ENCODE data around the gene TMPRSS9.
"Not testable (repeated sequence)": the region's sequence is repeated elsewhere in the genome, so short reads cannot be mapped to it uniquely, and the experiment has no call there.

TMPRSS9 gene

DNA sequence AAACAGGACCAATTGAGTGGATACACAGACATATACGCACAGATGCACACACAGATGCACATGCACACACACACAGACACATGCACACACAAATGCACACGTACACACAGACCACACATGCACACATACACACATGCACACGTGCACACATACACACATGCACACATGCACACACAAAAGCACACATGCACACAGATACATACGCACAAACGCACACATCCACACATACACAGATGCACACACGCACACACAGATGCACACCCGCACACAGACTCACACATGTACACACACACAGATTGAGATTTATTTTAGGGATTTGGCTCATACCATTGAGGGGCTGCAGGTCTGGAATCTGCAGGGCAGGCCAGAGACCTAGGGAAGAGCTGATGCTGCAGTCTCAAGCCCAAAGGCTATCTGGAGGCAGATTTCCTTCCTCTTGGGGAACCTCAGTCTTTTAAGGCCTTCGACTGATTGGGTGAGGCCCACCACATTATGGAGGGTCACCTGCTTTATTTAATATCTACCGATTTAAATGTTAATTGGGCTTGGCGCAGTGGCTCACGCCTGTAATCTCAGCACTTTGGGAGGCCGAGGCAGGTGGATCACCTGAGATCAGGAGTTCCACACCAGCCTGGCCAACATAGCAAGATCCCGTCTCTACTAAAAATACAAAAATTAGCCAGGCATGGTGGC, 22.6 kb downstream of the TMPRSS9 start:
- Histone ChIP-seq H3K4me3 (no peak overlapping the region), H3K27ac (no peak overlapping the region)

DNA sequence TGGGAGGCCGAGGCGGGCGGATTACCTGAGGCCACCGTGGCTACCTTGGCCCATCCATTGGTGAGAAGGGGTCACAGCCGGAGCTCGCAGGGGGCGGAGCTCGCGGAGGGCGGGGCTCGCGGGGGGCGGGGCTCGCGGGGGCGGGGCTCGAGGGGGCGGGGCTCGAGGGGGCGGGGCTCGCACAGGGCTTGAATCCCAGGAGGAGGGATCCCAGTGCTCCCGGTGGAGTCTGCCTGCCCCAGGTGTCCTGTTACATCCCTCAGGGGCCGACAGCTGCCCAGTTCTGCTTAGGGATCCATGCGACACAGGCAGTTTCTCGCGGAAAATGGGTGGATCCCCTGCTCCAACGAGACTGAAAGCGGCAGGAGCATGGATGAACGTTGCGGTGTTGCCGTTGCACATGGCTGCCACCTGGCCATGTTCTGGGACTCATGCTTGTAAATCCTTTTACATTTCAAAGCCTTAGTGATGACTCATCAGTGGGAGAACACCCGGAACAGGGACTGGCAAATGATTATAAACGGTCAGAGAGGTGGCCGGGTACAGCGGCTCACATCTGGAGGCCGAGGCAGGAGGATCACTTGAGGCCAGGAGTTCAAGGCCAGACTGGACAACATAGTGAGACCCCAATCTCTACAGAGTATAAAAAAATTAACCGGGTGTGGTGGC, 25.1 kb downstream of the TMPRSS9 start:
- H3K27ac ChIP-seq, result no peak overlapping the region

DNA sequence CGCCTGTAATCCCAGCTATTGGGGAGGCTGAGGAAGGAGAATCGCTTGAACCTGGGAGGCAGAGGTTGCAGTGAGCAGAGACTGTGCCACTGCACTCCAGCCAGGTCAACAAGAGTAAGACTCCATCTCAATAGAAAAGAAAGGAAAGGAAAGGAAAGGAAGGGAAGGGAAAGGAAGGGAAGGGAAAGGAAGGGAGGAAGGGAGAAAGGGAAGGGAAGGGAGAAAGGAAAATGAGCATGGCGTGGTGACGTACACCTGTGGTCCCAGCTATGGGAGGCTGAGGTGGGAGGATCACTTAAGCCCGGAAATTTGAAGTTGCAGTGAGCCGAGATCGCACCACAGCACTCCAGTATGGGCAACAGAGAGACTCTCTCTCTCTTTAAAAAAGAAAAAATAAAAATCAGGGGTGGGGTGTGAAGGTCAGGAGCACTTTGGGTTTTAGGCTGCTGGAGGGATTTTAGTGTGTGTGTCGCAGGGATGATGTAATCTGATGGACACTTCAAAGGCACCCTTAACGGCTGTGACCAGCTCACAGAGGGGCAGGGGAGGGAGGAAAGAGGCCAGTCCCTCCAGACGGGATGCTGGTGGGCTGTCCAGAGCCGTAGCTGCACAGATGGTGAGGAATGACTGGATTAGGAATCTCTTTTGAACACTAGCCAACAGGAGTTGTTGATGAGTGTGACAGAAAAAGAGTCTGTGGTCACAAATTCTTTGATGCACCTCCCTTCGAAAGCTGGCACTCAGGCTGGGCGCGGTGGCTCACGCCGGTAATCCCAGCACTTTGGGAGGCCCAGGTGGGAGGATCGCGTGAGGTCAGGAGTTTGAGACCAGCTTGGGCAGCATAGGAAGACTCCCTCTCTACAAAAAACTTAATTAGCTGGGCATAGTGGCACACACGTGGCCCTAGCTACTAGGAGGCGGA, 27.6 kb downstream of the TMPRSS9 start:
- no peak overlapping the region for H3K27ac ChIP-seq
- no peak overlapping the region for H3K4me3 ChIP-seq

More for the DNA sequence above, 25.1 kb downstream of the TMPRSS9 start:
- peak overlapping the region in 1 of 7 experiments; percentile 12 for H3K4me3 ChIP-seq

DNA sequence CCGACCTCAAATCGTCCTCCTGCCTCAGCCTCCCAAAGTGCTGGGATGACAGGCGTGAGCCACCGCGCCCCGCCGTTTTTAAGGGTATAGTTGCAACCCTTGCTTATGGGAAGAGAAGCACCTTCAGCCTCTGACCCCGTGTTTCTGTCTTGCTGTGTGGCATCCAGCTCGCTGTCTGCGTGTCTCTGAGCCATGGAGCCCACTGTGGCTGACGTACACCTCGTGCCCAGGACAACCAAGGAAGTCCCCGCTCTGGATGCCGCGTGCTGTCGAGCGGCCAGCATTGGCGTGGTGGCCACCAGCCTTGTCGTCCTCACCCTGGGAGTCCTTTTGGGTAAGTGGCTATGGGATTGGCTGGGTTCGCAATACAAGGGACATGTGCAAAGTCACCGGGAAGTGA, 29.5 kb downstream of the TMPRSS9 start:
- H3K4me3 ChIP-seq, result no peak overlapping the region
- H3K27ac ChIP-seq, result no peak overlapping the region

DNA sequence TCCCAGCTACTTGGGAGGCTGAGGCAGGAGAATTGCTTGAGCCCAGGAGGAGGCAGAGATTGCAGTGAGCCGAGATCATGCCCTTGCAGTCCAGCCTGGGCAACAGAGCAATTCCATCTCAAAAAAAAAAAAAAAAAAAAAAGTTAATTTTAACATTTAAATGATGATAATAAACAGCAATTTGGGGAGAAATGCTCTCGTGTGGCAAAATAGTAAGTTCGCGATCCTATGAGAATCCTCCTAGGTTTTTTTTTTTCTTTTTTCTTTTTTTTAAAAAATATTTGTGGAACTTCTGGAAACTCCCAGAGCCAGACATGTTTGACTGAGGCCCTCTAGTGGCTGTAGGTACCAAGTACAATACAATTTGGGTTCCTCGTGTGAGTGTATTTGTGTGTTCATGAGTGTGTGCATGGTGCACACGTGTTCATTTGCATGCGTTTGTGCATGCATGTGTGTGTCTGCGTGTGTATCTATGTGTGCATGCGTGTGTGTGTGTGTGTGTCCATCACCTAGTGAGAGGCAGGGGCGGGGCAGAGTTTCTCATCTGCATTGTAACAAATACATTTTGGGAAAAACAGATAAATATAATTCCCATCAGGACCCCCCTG, 31.2 kb downstream of the TMPRSS9 start:
- no peak overlapping the region for H3K4me3 ChIP-seq

DNA sequence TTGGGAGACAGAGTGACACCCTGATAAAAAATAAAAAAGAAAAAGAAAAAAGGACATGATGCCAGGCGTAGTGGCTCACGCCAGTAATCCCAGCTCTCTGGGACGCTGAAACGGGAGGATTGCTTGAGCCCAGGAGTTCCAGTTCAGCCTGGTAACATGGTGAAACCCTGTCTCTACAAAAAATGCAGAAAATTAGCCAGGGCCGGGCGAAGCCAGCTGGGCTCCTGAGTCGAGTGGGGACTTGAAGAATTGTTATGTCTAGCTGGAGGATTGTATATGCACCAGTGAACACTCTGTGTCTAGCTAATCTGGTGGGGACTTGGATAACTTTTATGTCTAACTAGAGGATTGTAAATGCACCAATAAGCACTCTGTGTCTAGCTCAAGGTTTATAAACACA, 32.3 kb downstream of the TMPRSS9 start:
- Histone ChIP-seq H3K4me3 (no peak overlapping the region), H3K27ac (no peak overlapping the region)

More for the DNA sequence above, 31.2 kb downstream of the TMPRSS9 start:
- H3K27ac ChIP-seq, result no peak overlapping the region

DNA sequence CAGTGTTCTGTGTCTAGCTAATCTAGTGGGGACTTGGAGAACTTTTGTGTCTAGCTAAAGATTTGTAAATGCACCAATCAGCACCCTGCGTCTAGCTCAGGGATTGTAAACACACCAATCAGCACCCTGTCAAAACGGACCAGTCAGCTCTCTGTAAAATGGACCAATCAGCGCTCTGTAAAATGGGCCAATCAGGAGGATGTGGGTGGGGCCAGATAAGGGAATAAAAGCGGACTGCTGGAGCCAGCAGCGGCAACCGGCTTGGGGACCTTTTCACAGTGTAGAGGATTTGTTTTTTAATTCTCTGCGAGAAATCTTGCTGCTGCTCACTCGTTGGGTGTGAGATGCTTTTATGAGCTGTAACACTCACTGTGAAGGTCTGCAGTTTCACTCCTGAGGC, 32.8 kb downstream of the TMPRSS9 start:
- not testable (repeated sequence) for H3K4me3 ChIP-seq, H3K27ac ChIP-seq

DNA sequence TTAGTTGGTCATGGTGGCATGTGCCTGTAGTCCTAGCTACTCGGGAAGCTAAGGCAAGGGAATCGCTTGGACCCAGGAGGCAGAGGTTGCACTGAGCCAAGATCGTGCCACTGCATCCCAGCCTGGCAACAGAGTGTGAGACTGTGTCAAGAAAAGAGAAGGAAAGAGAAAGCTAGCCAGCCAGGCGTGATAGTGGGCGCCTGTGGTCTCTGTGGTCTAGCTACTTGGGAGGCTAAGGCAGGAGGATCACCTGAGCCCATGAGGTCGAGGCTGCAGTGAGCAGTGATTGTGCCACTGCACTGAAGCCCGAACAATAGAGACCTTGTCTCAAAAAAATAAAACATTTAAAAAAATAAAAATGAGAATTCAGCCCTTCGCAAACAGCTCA, 34.0 kb downstream of the TMPRSS9 start:
- H3K27ac ChIP-seq, result no peak overlapping the region
- no peak overlapping the region for H3K4me3 ChIP-seq

DNA sequence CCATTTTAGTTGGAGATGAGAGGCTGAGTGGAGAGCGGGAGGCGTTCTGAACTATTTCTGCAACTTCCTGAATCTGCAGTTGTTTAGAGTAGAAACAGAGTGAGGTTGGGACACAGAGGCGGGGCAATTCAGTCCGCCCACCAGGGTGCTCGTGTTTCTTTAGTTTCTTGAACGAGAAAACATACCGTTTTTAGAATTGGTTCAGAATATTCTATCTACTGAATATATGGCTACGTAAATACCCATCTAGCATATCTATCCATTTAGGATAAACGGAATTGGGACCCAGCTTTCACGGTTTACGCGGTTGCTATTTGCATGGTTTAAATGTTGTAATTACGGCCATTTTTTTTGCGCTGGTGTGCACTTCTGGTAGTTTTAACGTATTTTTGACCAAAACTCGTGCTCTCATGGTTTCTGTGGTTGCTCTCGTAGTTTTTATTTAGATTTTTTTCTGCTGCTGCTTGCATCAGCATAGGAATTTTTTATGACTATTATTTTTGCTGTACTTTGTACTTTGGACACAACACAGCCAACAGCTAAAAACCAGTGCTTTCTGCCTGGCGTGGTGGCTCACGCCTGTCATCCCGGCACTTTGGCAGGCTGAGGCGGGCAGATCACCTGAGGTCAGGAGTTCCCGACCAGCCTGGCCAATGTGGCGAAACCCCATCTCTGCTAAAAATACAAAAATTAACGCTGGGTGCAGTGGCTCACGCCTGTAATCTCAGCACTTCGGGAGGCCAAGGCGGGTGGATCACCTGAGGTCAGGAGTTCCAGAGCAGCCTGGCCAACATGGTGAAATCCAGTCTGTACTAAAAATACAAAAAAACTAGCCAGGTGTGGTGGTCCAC, 34.6 kb downstream of the TMPRSS9 start:
- no peak overlapping the region for H3K27ac ChIP-seq
- H3K4me3 ChIP-seq, result no peak overlapping the region

DNA sequence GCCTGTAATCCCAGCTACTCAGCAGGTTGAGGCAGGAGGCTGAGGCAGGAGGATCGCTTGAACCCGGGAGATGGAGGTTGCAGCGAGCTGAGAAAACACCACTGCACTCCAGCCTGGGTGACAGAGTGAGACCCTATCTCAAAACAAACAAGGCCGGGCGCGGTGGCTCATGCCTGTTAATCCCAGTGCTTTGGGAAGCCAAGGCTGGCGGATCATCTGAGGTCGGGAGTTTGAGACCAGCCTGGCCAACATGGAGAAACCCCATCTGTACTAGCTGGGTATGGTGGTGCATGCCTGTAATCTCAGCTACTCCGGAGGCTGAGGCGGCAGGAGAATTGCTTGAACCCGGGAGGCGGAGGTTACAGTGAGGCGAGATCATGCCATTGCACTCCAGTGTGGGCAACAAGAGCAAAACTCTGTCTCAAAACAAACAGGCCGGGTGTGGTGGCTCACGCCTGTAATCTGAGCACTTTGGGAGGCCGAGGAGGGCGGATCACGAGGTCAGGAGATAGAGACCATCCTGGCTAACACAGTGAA, 35.3 kb downstream of the TMPRSS9 start:
- H3K4me3 ChIP-seq, H3K27ac ChIP-seq: not testable (repeated sequence)

DNA sequence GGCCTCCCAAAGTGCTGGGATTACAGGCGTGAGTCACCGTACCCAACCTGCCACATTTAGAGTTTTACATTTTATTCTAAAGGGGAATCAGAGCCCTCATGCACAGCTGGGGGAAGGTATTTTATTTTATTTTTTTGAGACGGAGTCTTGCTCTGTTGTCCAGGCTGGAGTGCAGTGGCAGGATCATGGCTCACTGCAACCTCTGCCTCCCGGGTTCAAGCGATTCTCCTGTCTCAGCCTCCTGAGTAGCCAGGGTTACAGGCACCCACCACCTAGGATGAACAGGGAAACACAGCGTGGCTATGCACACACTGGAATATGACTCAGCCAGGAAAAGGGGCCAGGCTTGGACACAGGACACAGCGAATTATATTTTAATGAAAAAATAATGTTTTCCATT, 37.1 kb downstream of the TMPRSS9 start:
- H3K4me3 ChIP-seq, H3K27ac ChIP-seq: not testable (repeated sequence)

DNA sequence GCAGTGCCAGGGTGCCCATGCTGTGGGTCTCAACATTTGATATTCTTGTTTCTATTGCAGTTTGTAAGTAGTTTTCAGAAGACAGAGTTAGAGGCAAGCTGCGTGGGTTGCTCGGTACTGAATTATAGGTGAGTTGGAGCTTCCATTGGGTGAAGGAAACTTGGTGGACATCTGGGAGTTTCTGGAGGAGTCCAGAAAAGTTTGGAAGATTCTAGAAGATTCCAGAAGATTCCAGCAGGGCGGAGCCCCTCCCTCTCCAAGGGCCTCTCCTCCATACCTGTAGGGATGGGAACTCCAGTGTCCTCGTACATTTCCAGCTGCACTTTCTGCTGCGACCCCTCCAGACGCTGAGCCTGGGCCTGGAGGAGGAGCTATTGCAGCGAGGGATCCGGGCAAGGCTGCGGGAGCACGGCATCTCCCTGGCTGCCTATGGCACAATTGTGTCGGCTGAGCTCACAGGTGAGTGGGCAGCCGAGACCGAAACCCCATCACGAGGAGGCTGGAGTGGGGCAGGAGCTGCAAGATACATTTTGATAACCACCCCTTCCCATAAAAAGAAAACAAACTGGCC, 38.8 kb downstream of the TMPRSS9 start:
- Histone ChIP-seq H3K27ac (no peak overlapping the region), H3K4me3 (no peak overlapping the region)

DNA sequence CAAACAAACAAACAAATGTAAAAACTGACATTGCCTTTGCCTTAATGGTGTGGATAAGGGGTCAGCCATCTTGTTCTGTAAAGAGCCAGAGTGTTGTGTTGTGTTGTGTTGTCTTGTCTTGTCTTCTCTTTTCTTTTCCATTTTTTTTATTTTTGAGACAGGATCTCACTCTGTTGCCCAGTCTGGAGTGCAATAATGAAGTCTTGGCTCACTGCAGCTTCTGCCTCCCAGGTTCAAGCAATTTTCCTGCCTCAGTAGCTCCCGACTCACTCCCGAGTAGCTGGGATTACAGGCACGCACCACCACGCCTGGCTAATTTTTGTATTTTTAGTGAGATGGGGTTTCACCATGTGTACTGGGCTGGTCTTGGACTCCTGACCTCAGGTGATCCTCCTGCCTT, 39.5 kb downstream of the TMPRSS9 start:
- no peak overlapping the region for H3K4me3 ChIP-seq
- H3K27ac ChIP-seq, result no peak overlapping the region

DNA sequence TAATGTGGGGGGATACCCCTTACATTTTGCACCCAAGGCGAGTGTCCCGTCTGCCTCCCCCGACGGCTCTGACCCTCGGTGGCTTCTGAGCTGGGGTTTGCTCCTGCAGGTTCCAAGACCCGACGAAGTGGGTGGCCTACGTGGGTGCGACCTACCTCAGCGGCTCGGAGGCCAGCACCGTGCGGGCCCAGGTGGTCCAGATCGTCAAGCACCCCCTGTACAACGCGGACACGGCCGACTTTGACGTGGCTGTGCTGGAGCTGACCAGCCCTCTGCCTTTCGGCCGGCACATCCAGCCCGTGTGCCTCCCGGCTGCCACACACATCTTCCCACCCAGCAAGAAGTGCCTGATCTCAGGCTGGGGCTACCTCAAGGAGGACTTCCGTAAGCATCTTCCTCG, 48.2 kb downstream of the TMPRSS9 start:
- Histone ChIP-seq H3K27ac (no peak overlapping the region), H3K4me3 (no peak overlapping the region)

DNA sequence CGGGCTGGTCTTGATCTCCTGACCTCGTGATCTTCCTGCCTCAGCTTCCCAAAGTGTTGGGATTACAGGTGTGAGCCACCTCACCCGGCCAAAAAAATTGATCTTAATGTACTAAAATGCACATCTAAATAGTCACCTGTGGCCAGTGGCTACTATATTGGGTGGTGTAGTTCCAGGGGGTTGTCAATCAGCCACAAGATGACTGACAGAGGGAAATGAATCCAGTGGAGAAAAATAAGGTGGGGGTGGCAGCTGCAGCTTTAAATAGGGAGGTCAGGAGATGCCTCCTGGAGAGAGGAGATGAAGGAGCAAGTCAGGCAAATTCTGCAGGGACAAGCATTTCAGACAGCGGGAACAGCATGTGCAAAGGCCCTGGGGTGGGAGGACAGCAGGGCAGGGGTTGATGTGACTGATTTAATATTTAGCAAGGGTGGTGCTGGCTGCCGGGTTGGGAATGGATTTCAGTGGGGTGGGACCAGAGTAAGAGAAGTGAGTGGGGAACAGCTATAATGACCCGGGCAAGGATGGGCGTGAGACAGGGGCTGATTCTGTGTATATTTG, 49.4 kb downstream of the TMPRSS9 start:
- Histone ChIP-seq H3K4me3 (no peak overlapping the region), H3K27ac (no peak overlapping the region)

DNA sequence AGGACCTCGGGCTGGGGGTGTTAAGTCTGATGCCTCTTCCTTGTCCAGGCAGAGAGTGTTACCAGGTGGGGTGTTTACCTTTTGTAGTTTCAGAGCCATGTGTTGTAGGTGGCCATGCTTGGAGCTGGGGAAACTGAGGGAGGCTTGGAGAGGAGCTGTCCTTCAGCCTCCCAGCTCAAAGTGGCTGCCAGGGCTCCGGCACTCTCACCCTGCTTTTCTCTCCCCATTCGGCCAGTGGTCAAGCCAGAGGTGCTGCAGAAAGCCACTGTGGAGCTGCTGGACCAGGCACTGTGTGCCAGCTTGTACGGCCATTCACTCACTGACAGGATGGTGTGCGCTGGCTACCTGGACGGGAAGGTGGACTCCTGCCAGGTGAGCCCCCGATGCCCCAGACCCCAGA, 50.0 kb downstream of the TMPRSS9 start:
- no peak overlapping the region for H3K27ac ChIP-seq

DNA sequence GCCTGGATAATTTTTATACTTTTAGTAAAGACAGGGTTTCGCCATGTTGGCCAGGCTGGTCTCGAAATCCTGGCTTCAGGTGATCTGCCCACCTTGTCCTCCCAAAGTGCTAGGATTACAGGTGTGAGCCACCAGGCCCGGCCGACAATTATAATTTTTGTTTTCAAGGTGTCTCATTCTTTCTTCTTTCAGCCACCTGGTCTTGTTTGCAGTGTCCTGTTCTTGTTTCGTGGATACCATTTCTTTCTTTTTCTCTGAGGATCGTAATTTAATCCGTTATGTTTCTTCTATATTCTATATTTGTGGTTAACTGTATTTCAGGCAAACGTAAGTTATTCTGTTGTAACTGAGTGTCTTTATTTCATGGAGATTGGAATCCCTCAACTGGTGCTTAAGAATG, 51.6 kb downstream of the TMPRSS9 start:
- Histone ChIP-seq H3K27ac (no peak overlapping the region), H3K4me3 (no peak overlapping the region)

More for the DNA sequence above, 50.0 kb downstream of the TMPRSS9 start:
- no peak overlapping the region for H3K4me3 ChIP-seq

DNA sequence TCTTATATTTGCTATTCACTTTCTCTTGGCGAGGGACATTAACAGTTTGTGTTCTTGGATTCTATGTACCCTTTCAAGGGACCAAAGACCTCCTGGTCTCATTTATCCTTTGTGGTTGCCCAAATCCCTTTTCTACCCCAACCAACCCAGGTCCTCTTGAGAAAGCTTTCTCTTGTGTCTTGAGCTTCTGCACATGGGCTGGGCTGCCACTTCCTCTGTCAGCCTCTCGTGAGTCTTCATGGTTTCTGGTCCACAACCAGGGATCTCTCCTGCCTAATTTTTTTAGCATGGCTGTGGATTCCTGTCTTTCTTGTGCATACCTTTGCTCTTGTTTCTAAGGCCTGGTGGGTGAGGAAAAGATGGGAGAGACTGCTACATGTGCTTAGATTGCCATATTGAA, 52.4 kb downstream of the TMPRSS9 start:
- H3K27ac ChIP-seq, result no peak overlapping the region
- no peak overlapping the region for H3K4me3 ChIP-seq
